Natural killer cell (primary cell): ENCODE results near the gene STAT5A. TPM values are rescaled to one million over a fixed set of nuclear protein-coding genes. Genes with fewer than 3 reads are reported as not detected.

ENCODE experiments used
- ATAC-seq, 3 donors: fragments of 150-1000 bp in 2 of 3; fragments of 200-7000 bp in 1 of 3; cut with Tn5 transposase; 1 replicate in 1 of 3; 2 replicates in 2 of 3; pipeline ENCODE4 v1.10.0; 2021; ENCODE audit warnings: mild to moderate bottlenecking in 2 of 3, moderate library complexity in 2 of 3
- DNase-seq, 2 donors: peaks; one replicate each; pipeline versions ENCODE4 v3.0.0 to v3.0.0-alpha.2; 2013 to 2021; ENCODE audit warnings: mixed read lengths in 1 of 2
- H3K27ac ChIP-seq: one replicate; pipeline ENCODE4 v1.5.1; 2013; ENCODE audit warnings: mild to moderate bottlenecking, low read length
- H3K27me3 ChIP-seq: one replicate; pipeline ENCODE4 v1.6.1; 2013; ENCODE audit warnings: low read length; ENCODE audit not compliant: control insufficient read depth, insufficient read depth
- H3K36me3 ChIP-seq: one replicate; pipeline ENCODE4 v1.6.1; 2013; ENCODE audit warnings: low read length; ENCODE audit not compliant: control insufficient read depth, insufficient read depth
- H3K4me1 ChIP-seq: one replicate; pipeline ENCODE4 v1.6.1; 2013; ENCODE audit warnings: low read length; ENCODE audit not compliant: control insufficient read depth, insufficient read depth
- H3K4me3 ChIP-seq: one replicate; pipeline ENCODE4 v1.5.1; 2013; ENCODE audit warnings: low read length
- H3K9me3 ChIP-seq: one replicate; pipeline ENCODE4 v1.6.1; 2013; ENCODE audit warnings: low read length; ENCODE audit not compliant: control insufficient read depth, insufficient read depth
- H3K27ac Mint-ChIP-seq, 2 donors: one replicate each; pipeline ENCODE4 v1.8.0; 2022; ENCODE audit warnings: mild to moderate bottlenecking in 2 of 2, mixed read lengths in 2 of 2, moderate library complexity in 1 of 2
- H3K27me3 Mint-ChIP-seq, 2 donors: one replicate each; pipeline ENCODE4 v1.8.0; 2022; ENCODE audit warnings: low read depth in 2 of 2, mixed read lengths in 2 of 2
- H3K36me3 Mint-ChIP-seq: one replicate; pipeline ENCODE4 v1.8.0; 2022; ENCODE audit warnings: mixed read lengths
- H3K4me1 Mint-ChIP-seq, 2 donors: one replicate each; pipeline ENCODE4 v1.8.0; 2022; ENCODE audit warnings: mixed read lengths in 2 of 2
- H3K4me3 Mint-ChIP-seq: one replicate; pipeline ENCODE4 v1.8.0; 2022; ENCODE audit warnings: mild to moderate bottlenecking, moderate library complexity, mixed read lengths
- H3K9me3 Mint-ChIP-seq, 2 donors: one replicate each; pipeline ENCODE4 v1.8.0; 2022; ENCODE audit warnings: mixed read lengths in 2 of 2
- WGBS: methylation state at CpG from one replicate; pipeline ENCODE4 v1.1.7; 2013; ENCODE audit warnings: missing lambda C conversion rate; ENCODE audit not compliant: insufficient coverage; 5-methylcytosine and 5-hydroxymethylcytosine counted together
- intact Hi-C: fragments of 100-400 bp; cut with micrococcal nuclease; formaldehyde crosslinking; loops from one replicate; pipeline ENCODE4 v1.14.2; 2022
- total RNA-seq, 4 donors: library from RNA; stranded (reverse); fragments of 120-200 nt in 1 of 4; gene quantifications; one replicate each; pipeline versions ENCODE4 v1.2.3 to v1.2.4, GENCODE V29; 2013 to 2022
- TF ChIP-seq, protein P1 (sequence below): fragments of 200-600 bp; IDR thresholded peaks from one replicate; pipeline ENCODE4 v1.8.0; 2022; ENCODE audit warnings: antibody characterized with exemption

STAT5A gene
- total RNA-seq, 3 donors from 2014 or later (not counting 1 experiment from before 2014, with no cell fraction given), result 112 to 135 (median 117) TPM

DNA sequence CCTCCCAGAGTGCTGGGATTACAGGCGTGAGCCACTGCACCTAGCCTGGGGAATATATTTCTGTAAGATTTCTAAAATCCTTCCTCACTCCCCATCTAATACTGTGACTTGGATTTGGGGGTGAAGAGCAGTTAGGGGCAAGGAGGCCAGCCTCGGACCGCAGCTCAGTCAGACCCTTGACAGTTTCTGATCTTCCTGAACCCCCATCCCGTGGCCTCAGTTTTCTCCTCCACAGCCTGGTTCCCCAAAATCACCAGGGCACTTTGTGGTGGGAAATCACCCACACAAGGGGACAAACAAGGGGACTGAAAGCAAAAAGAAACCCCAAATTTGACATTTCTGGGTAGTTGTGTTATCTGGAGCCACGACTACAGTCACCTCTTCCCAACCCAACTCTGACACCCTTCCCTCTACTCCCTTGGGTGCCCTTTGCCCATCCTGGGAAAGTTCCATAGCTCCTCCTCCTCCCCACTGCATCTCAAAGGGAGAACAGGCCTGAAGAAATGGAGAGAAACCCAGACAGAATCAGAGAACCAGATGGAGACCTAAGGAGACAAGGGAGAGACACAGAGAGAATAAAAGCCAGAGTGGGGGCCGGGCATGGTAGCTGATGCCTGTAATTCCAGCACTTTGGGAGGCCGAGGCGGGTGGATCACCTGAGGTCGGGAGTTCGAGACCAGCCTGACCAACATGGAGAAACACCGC is 2.8 kb upstream of the STAT5A start:
- no peaks in the 10 kb centered on the region for H3K9me3 ChIP-seq
- no peaks in the 10 kb centered on the region for H3K27me3 ChIP-seq
- no peaks in the 10 kb centered on the region for H3K9me3 Mint-ChIP-seq
- H3K27ac ChIP-seq, result no peak overlapping the region
- DNase-seq (no peak), ATAC-seq (no peak)
- peaks cover 39% of the 10 kb centered on the region for H3K4me1 ChIP-seq
- no peaks in the 10 kb centered on the region for H3K36me3 Mint-ChIP-seq
- TF ChIP-seq, protein P1, sequence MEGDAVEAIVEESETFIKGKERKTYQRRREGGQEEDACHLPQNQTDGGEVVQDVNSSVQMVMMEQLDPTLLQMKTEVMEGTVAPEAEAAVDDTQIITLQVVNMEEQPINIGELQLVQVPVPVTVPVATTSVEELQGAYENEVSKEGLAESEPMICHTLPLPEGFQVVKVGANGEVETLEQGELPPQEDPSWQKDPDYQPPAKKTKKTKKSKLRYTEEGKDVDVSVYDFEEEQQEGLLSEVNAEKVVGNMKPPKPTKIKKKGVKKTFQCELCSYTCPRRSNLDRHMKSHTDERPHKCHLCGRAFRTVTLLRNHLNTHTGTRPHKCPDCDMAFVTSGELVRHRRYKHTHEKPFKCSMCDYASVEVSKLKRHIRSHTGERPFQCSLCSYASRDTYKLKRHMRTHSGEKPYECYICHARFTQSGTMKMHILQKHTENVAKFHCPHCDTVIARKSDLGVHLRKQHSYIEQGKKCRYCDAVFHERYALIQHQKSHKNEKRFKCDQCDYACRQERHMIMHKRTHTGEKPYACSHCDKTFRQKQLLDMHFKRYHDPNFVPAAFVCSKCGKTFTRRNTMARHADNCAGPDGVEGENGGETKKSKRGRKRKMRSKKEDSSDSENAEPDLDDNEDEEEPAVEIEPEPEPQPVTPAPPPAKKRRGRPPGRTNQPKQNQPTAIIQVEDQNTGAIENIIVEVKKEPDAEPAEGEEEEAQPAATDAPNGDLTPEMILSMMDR, result no peak
- H3K27me3 Mint-ChIP-seq, result no peaks in the 10 kb centered on the region
- H3K27ac Mint-ChIP-seq, result peak overlapping the region in 1 of 2 donors; percentile 47
- H3K4me3 Mint-ChIP-seq, result no peak overlapping the region
- 98% methylated on average over 10 of the region's 11 CpGs for WGBS
- H3K4me1 Mint-ChIP-seq, result peaks cover 31 to 34% of the 10 kb centered on the region in 2 donors
- H3K4me3 ChIP-seq, result no peak overlapping the region
- intact Hi-C loops, result loop anchor here (2.0 to 5.0 kb wide), 2 partner anchors 13 to 103 kb away; partner anchors contain the start of gene KCNH4
- no peaks in the 10 kb centered on the region for H3K36me3 ChIP-seq

- Histone ChIP-seq H3K27me3 (no peaks in the 10 kb centered on the region), H3K27ac (peak overlapping the region; percentile 93), H3K4me3 (no peak overlapping the region), H3K36me3 (no peaks in the 10 kb centered on the region), H3K4me1 (peaks cover 41% of the 10 kb centered on the region), H3K9me3 (no peaks in the 10 kb centered on the region)
- Mint-ChIP-seq H3K4me1 (peaks cover 39 to 43% of the 10 kb centered on the region in 2 donors), H3K27me3 (no peaks in the 10 kb centered on the region), H3K36me3 (no peaks in the 10 kb centered on the region), H3K9me3 (no peaks in the 10 kb centered on the region), H3K27ac (peak overlapping the region; percentile 93 to 95), H3K4me3 (peak overlapping the region; percentile 93)
- ATAC-seq (no peak), DNase-seq (peak in 1 of 2 donors; percentile 33)
- TF ChIP-seq, protein P1, result no peak
- intact Hi-C loops, result loop anchor here (2.0 to 5.0 kb wide), 2 partner anchors 14 to 104 kb away; partner anchors contain the start of gene KCNH4
- 28% methylated on average over 5 of the region's 5 CpGs for WGBS
Observed at GRCh38 chr17:42286411-42287221, 1.7 kb upstream of the STAT5A start.

- H3K4me1 ChIP-seq, result peaks cover 41% of the 10 kb centered on the region
- DNase-seq, result peak in 1 of 2 donors; percentile 46
- peak overlapping the region; percentile 93 for H3K27ac ChIP-seq
- 1% methylated on average over 9 of the region's 14 CpGs for WGBS
- peak overlapping the region; percentile 93 for H3K4me3 Mint-ChIP-seq
- intact Hi-C loops, result loop anchor here (2.0 to 5.0 kb wide), 2 partner anchors 15 to 105 kb away; partner anchors contain the start of gene KCNH4
- no peaks in the 10 kb centered on the region for H3K9me3 ChIP-seq
- TF ChIP-seq, protein P1, result no peak
- no peaks in the 10 kb centered on the region for H3K9me3 Mint-ChIP-seq
- peak overlapping the region; percentile 93 to 95 for H3K27ac Mint-ChIP-seq
- H3K27me3 Mint-ChIP-seq, result no peaks in the 10 kb centered on the region
- H3K36me3 ChIP-seq, result peaks cover 2% of the 10 kb centered on the region
- H3K4me1 Mint-ChIP-seq, result peaks cover 39 to 46% of the 10 kb centered on the region in 2 donors
- H3K27me3 ChIP-seq, result no peaks in the 10 kb centered on the region
- H3K36me3 Mint-ChIP-seq, result no peaks in the 10 kb centered on the region
- H3K4me3 ChIP-seq, result peak overlapping the region; percentile 86
- ATAC-seq, result peak; percentile 33 to 52 (median 45)
Observed at GRCh38 chr17:42287305-42287976, 857 bp upstream of the STAT5A start.
